GM19099 (cell line): ENCODE data around the gene ANKFN1.

Source experiments
- POLR2A ChIP-seq: IDR thresholded peaks from 3 replicates; pipeline ENCODE4 v1.6.1; 2011; ENCODE audit warnings: low read depth; ENCODE audit not compliant: insufficient read length; ENCODE audit errors: extremely low read depth

Gene ANKFN1

GRCh38 chr17:56185491-56186221 is 32.4 kb downstream of the ANKFN1 start:
- no peak for TF ChIP-seq POLR2A

DNA sequence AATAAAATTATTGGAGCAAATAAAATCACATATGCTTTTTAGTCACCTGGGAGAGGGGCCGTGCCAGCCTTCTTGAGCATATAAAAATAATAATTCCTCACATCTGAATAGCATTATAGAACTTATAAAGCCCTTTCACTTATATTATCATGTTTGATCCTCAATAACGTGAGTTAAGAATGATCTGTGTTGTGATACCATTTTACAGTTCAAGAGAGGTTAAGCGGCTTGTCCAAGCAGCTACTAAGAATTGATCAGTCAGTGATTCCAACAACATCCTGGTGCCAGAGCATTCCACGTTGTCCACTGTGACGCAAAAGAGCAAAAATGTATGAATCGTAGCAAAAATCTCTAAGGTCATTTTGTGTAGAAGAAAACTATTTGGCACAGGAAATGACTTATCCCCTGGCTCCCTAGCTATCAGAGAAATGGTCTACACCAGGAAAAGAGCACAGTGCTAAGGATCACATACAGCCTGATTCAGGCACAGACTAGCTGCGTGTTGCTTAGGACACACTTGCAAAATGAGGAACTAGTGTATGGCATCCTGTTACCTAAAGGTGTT is 33.0 kb downstream of the ANKFN1 start:
- TF ChIP-seq POLR2A: no peak

- no peak for TF ChIP-seq POLR2A
Observed at GRCh38 chr17:56203430-56203829, 50.2 kb downstream of the ANKFN1 start.

DNA sequence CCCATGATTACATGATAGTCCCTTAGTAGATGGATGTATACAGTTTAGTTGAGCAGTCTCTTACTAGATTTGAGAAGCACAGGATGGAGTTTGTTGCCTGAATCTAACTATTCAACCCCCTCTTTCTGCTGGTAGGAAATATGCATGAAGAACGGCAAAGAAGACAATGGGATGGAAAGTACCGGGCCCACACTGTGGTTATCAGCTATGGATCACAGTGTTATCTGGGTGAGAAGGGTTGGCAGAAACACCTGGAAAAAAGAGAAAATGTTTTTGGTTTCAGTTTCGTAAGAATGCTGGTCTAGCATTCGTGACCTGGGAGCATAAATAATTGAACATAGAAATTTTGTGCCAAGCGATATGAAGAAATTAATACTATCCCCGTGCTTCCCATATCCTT is 53.1 kb downstream of the ANKFN1 start:
- TF ChIP-seq POLR2A: no peak

- no peak for TF ChIP-seq POLR2A
Observed at GRCh38 chr17:56213031-56213430, 59.8 kb downstream of the ANKFN1 start.

GRCh38 chr17:56217921-56218320 is 64.6 kb downstream of the ANKFN1 start:
- TF ChIP-seq POLR2A: no peak

DNA sequence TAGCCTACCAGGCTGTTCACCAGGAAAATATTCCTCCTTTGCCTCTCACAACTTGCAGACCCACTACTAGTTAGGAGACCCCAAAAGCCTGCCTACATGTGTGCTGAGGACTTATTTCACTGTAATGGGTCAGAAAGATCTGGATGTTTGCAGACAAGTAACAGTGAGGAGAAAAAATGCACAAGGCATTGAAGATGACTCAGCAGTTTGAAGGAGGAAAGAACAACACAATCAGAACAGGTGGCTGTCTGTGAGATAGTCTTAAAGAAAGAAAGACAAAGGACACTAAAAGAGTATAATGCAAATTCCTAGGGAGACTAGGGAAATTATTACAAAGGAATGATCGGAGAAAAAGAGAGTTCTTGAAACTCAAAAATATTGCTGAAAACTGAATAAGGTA is 69.0 kb downstream of the ANKFN1 start:
- TF ChIP-seq POLR2A: no peak

- no peak for TF ChIP-seq POLR2A
Observed at GRCh38 chr17:56230660-56231059, 77.4 kb downstream of the ANKFN1 start.

DNA sequence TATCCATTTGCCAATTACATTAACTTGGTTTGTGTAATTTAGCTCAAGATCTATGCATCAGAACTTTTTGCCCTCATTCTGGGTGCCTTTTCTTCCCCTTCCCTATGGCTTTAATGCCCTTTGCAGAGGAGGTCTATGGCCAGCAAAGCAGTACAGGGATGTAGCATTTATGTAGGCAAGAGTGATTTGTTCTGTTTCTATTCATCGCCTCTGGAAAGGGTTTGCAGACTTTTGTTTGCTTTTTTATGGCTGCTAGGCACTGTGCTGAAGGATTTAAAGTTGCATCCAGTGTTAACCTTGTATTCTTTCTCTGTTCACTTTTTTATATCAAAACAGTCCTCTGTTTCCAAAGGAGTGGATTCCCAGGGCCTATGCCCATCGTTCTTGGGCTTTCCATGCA is 78.0 kb downstream of the ANKFN1 start:
- no peak for TF ChIP-seq POLR2A

- no peak for TF ChIP-seq POLR2A
Observed at GRCh38 chr17:56231693-56232092, 78.4 kb downstream of the ANKFN1 start.

- no peak for TF ChIP-seq POLR2A
Observed at GRCh38 chr17:56244268-56244890, 91.1 kb downstream of the ANKFN1 start.

- no peak for TF ChIP-seq POLR2A
Observed at GRCh38 chr17:56247816-56248215, 94.5 kb downstream of the ANKFN1 start.

DNA sequence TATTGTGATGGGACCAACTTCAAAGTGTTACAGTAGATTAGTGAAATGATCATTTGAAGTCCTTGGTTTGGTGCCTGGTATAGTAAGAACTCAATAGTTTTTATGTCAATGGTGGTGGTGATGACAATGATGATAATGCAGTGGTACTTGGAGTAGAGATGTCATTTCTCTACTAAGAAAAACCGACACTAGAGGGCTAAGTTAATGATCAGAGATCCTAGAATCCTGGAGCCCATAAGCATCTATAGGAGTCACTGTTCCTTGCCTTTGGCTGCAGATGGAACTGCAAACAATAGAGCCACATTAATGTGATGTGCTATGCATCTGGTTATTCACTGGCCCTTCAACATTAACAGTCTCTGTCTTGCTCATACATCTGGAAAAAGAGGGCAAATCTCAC is 103.8 kb downstream of the ANKFN1 start:
- TF ChIP-seq POLR2A: no peak

DNA sequence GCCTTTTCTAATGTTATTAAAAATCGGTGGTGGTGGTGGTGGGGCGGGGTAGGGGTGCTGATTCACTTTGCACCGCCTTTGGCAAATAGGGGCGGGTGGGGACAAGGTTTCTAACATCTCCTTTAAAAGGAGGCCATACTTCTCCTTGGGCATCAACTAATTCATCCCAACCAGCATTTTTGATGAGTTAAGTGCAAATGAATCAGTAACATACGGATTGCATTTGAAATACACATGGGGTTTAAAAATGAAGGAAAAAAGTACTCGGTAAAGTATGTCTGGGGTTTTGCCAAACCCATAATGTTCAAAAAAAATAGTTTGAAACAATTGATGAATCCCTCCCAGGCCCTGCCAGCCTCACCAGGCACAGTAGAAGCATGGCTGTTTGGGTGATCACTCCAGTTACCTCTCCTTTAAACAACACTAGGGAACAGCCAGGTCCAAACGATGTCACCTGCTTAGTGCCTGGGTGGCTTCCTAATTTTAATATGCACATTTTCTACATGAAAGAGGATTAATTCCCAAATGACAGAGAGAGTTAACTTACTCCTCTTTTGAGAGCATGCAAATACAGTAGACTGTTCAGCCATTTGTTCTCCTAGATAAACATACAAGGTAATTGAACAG is 107.2 kb downstream of the ANKFN1 start:
- no peak for TF ChIP-seq POLR2A

GRCh38 chr17:56262803-56263202 is 109.5 kb downstream of the ANKFN1 start:
- TF ChIP-seq POLR2A: no peak
